ENCODE data around the gene TYRP1. TPM values are rescaled to one million over a fixed set of nuclear protein-coding genes. Genes with fewer than 3 reads are reported as not detected.

Gene TYRP1
- total RNA-seq, 4 donors from 2014 or later: 27.6 to 85.6 (median 53.5) TPM

- no peak for DNase-seq (ENCODE audit: low spot score in 2 of 2)
- 88 to 90% methylated on average over 2 of the region's 2 CpGs for WGBS, 2 donors
- no peak for TF ChIP-seq POLR2A (IDR thresholded peaks at IDR 0.05)
- TF ChIP-seq CTCF (IDR thresholded peaks at IDR 0.05): no peak
- no peak overlapping the region for H3K4me3 ChIP-seq (ENCODE audit: low read depth, poor library complexity, severe bottlenecking)
- intact Hi-C loops (cut with DNase I; ENCODE audit: low total_unique reads): no loop called here
Measured at GRCh38 chr9:12657233-12657632, 36.0 kb upstream of the TYRP1 start.

- no peak overlapping the region for H3K4me3 ChIP-seq (ENCODE audit: low read depth, poor library complexity, severe bottlenecking)
- no peak for DNase-seq (ENCODE audit: low spot score in 2 of 2)
- intact Hi-C loops (cut with DNase I; ENCODE audit: low total_unique reads): no loop called here
- no peak for TF ChIP-seq CTCF (IDR thresholded peaks at IDR 0.05)
- no peak for TF ChIP-seq POLR2A (IDR thresholded peaks at IDR 0.05)
- WGBS, 2 donors: 87 to 89% methylated on average over 4 of the region's 4 CpGs
Measured at GRCh38 chr9:12657998-12658397, 35.2 kb upstream of the TYRP1 start.

- DNase-seq (ENCODE audit: low spot score in 2 of 2): no peak
- 69 to 87% methylated on average over 9 of the region's 10 CpGs for WGBS, 2 donors
- no peak overlapping the region for H3K4me3 ChIP-seq (ENCODE audit: low read depth, poor library complexity, severe bottlenecking)
- intact Hi-C loops (cut with DNase I; ENCODE audit: low total_unique reads): no loop called here
- TF ChIP-seq POLR2A (IDR thresholded peaks at IDR 0.05) (no peak), CTCF (IDR thresholded peaks at IDR 0.05) (no peak)
Measured at GRCh38 chr9:12658531-12659209, 34.5 kb upstream of the TYRP1 start.

- TF ChIP-seq CTCF (IDR thresholded peaks at IDR 0.05): no peak
- no peak for TF ChIP-seq POLR2A (IDR thresholded peaks at IDR 0.05)
- DNase-seq (ENCODE audit: low spot score in 2 of 2): no peak
- WGBS, 2 donors: 54 to 68% methylated on average over 4 of the region's 4 CpGs
- intact Hi-C loops (cut with DNase I; ENCODE audit: low total_unique reads): no loop called here
- no peak overlapping the region for H3K4me3 ChIP-seq (ENCODE audit: low read depth, poor library complexity, severe bottlenecking)
Measured at GRCh38 chr9:12659220-12659619, 34.0 kb upstream of the TYRP1 start.

- TF ChIP-seq POLR2A (IDR thresholded peaks at IDR 0.05): no peak
- TF ChIP-seq CTCF (IDR thresholded peaks at IDR 0.05): no peak
- 68 to 84% methylated on average over 2 of the region's 2 CpGs for WGBS, 2 donors
- H3K4me3 ChIP-seq (ENCODE audit: low read depth, poor library complexity, severe bottlenecking): no peak overlapping the region
- intact Hi-C loops (cut with DNase I; ENCODE audit: low total_unique reads): no loop called here
- DNase-seq (ENCODE audit: low spot score in 2 of 2): no peak
Measured at GRCh38 chr9:12666813-12667212, 26.4 kb upstream of the TYRP1 start.

- no peak overlapping the region for H3K4me3 ChIP-seq (ENCODE audit: low read depth, poor library complexity, severe bottlenecking)
- WGBS, 2 donors: 81 to 82% methylated on average over 3 of the region's 3 CpGs
- intact Hi-C loops (cut with DNase I; ENCODE audit: low total_unique reads): no loop called here
- no peak for DNase-seq (ENCODE audit: low spot score in 2 of 2)
- TF ChIP-seq CTCF (IDR thresholded peaks at IDR 0.05) (no peak), POLR2A (IDR thresholded peaks at IDR 0.05) (no peak)
Measured at GRCh38 chr9:12667892-12668291, 25.3 kb upstream of the TYRP1 start.

All from lower leg skin (tissue), 4 donors.